DMS114 treated with DMSO at 0.1 percent for 48 hours (cell line): ENCODE measurements around the gene TLR5.
A peak's percentile ranks its signal among the peaks of the same experiment; 100 is the strongest.

Experiments used
- DNase-seq: peaks from one replicate; lab custom pipeline; 2025; ENCODE audit not compliant: unreplicated experiment; lab: John Stamatoyannopoulos, UW

Gene TLR5

GRCh38 chr1:223116950-223117349 is 26.1 kb downstream of the TLR5 start:
- no peak for DNase-seq

- DNase-seq: no peak
These were observed 28.2 kb downstream of the TLR5 start for GRCh38 chr1:223114871-223115270.

DNA sequence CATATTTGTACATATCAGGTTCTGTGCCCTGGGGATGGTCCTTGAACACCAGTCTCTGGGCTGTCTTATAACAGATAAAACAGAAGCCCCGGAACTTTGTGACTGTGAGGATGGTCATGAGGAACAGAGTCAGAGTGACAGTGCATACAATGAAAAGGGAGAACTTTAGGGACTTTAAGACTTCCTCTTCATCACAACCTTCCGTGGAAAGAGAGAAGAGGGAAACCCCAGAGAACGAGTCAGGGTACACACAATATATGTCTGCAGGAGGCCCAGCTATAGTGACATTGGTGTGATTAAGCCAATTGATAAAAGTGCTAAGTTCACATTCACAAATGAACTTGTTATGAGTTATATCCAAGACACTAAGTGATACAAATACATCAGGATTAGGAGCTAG is 32.1 kb downstream of the TLR5 start:
- DNase-seq: no peak

DNA sequence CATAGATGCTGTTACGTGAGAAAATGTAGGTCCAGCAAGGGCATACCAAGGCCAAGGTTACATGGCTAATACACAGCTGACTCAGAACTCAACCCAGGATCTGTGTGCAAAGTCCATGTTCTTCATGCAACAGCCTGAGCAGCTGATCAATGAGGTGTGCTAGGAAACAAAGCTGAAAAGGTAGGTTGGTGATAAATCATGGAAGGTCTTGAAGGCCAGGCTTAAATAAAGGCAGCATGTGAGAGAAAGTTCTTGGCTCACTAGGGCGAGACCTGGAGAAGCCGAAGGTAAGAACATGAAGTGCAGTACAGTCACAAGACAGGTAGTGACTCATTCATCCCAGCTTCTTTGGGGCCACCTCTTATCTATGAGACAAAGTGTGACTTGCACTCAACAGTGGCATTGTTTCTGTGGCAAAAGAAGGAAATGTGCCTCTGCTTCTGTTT is 33.4 kb downstream of the TLR5 start:
- no peak for DNase-seq

- DNase-seq: no peak
These were observed 36.2 kb downstream of the TLR5 start for GRCh38 chr1:223106856-223107255.

DNA sequence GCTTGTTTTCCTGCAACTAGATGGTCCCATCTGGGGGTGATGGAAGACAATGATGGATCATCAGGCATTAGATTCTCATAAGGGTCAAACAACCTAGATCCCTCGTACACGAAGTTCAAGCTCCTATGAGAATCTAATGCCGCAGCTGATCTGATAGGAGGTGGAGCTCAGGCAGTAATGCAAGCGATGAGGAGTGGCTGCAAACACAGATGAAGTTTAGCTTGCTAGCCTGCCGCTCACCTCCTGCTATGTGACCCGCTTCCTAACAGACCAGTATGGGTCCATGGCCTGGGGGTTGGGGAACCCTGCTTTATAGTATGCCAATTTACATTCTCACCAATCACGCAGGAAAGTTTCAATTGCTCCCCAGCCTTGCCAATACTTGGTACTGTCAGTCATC is 37.5 kb downstream of the TLR5 start:
- no peak for DNase-seq

- no peak for DNase-seq
These were observed 40.1 kb downstream of the TLR5 start for GRCh38 chr1:223102797-223103533.

GRCh38 chr1:223097713-223098112 is 45.3 kb downstream of the TLR5 start:
- no peak for DNase-seq

DNA sequence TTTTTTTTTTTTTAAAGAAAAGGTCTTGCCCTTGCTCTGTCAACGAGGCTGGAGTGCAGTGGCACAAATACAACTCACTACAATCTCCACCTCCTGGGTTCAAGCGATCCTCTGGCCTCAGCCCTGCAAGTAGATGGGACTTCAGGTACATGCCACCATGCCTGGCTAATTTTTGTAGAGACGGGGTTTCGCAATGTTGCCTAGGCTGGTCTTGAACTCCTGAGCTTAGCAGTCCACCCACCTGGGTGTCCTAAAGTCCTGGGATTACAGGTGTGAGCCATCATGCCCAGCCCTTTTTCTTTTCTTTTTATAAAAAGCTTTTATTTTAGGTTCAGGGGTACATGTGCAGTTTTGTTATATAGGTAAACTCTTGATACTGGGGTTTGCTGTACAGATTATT is 47.2 kb downstream of the TLR5 start:
- DNase-seq: no peak

DNA sequence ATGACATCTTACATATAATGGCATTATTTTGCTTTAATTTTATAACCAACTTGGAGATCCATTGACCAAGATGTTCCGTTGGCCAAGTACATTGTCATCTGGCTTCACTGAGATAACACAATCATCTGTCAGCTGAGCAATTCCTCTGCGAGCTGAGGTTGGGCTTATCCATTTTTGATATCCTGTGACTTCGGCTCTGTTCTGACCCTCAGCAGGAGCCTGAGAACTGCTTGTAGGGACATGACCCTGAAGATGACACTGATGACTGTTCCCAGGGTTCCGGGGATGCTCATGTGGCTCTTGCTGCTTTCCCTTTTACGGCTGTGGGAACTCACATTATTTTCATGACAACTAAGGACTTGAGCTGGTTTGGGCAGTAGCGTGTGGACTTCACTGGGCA is 51.2 kb downstream of the TLR5 start:
- no peak for DNase-seq

DNA sequence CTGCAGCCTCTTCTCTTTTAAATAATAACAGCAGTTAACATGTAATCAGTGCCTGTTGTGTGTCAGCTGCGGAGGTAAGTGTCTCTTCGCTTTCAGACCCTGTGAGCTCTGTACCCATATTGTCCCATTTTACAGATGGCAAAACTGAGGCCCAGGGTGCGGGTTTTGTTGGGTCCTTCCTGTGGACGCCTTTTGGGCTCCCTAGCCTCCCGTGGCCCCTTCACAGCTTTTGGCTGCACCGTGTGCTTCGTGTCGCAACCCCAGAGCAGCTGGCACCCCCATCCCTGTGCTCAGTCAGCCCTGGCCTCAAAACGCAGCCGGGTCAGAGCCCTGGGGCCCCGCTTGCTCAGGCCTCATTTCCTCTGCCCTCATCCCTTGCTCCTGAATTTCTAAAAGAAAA is 53.8 kb downstream of the TLR5 start:
- DNase-seq: no peak

DNA sequence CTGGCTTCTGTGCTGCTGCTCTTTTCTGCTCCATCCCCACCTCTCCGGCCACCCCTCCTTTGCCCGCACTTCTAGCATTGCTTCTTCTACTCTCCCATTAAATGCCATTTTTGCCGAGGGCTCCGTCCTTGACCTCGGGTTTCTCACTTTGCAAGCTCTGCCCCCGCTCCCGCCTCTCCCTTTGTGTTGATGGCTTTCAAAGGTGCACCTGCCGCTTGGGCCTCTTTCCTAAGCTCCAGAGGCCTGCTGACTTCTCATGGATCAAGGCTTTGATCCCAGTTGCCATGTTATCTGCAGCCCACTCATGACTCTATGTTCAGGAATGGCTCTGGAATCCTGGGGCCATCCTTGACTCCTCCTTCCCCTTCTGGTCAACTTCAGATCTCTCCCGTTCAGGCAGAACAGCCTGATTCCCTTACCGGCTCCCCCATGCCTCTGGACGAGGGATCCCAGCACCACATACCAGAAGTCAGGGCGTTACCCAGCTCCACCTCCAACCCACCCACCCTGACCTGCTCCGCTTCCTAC is 54.3 kb downstream of the TLR5 start:
- DNase-seq: no peak

- no peak for DNase-seq
These were observed 55.5 kb downstream of the TLR5 start for GRCh38 chr1:223087291-223088255.

GRCh38 chr1:223084464-223084866 is 58.6 kb downstream of the TLR5 start:
- DNase-seq: no peak

GRCh38 chr1:223083831-223084230 is 59.2 kb downstream of the TLR5 start:
- no peak for DNase-seq

GRCh38 chr1:223082914-223083313 is 60.1 kb downstream of the TLR5 start:
- no peak for DNase-seq

GRCh38 chr1:223081181-223081994 is 61.7 kb downstream of the TLR5 start:
- peak; percentile 76 for DNase-seq

DNA sequence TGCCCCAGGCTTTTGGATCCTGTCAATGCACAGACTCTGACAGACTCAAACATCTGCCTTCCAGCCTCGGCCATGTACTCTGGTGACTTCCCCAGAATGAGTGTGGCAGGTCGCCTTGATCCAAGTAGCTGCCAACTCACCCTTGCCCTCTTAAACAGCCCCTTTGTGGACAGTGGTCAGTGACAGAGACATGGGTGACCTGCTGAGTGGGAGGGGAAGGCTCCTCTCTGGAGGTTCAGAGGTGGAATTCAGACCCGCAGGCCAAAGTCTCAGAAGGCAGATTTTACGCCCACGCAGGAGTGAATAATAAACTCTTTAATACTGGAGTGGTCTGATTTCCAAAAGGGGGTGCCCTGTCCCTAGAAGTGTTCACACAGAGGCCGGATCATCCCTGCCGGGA is 63.5 kb downstream of the TLR5 start:
- no peak for DNase-seq

GRCh38 chr1:223077247-223077833 is 65.7 kb downstream of the TLR5 start:
- no peak for DNase-seq

DNA sequence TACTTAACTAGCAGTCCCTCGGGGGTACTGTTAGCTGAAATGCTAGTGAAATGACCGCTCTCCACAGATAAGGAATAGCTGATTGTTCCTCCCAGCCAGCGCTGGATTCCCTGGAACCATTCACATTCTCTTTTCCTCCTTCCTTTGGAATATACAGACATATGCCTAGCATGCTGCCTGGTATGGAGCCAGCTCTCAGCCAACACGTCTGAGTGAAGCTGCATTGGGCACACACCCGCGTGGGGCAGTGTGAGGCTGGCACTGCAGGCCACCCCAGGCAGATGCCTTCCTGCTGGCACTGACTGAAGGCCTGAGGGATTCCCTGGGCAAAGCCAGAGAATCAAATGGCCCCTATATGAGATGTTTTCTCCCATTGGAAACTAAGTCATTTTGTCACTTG is 66.7 kb downstream of the TLR5 start:
- DNase-seq: no peak

DNA sequence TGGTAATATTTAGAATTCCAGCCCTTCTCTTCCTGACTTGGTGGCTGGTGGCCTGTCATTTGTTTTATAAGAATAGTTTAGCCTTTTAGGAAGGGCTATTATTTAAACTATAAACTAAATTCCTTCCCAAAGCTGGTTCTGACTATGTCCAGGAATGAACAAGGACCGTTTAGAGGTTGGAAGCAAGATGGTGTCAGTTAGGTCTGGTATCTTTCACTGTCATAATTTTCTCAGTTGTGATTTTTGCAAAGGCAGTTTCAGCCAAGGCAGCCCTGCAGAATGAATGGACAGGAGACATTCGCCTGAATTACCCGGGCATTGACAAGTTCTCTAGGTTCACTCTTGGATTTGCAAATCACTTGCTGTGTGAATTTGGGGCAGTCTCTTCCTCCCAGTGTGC is 67.2 kb downstream of the TLR5 start:
- no peak for DNase-seq
